B cell (primary cell): ENCODE data around the gene DNAH2.

Experiments
- CTCF ChIP-seq: fragments of 200-600 bp; IDR thresholded peaks from one replicate; pipeline ENCODE4 v1.8.0; 2022; ENCODE audit warnings: antibody characterized with exemption, mild to moderate bottlenecking
- EZH2 ChIP-seq: IDR thresholded peaks from 2 replicates; pipeline ENCODE4 v1.6.1; 2012; ENCODE audit warnings: borderline replicate concordance, low read depth, mild to moderate bottlenecking, moderate library complexity, low read length; ENCODE audit not compliant: insufficient read depth, poor library complexity, severe bottlenecking

- TF ChIP-seq CTCF (no peak), EZH2 (no peak)
These were observed 69.3 kb downstream of the DNAH2 start for GRCh38 chr17:7786866-7787265.
